HG03108 (cell line): ENCODE measurements around the gene IRF3.
"Not testable (repeated sequence)": the region's sequence is repeated elsewhere in the genome, so short reads cannot be mapped to it uniquely, and the experiment has no call there.

Experiments used
- ATAC-seq: cut with Tn5 transposase; IDR thresholded peaks from one replicate; pipeline ENCODE4 v1.9.1; 2021; ENCODE audit warnings: moderate library complexity; ENCODE audit not compliant: unreplicated experiment

IRF3 gene

GRCh38 chr19:49651029-49651819 is 14.4 kb downstream of the IRF3 start:
- no peak for ATAC-seq

GRCh38 chr19:49646586-49646985 is 19.1 kb downstream of the IRF3 start:
- ATAC-seq: no peak

- ATAC-seq: no peak
Observed at GRCh38 chr19:49645995-49646394, 19.7 kb downstream of the IRF3 start.

DNA sequence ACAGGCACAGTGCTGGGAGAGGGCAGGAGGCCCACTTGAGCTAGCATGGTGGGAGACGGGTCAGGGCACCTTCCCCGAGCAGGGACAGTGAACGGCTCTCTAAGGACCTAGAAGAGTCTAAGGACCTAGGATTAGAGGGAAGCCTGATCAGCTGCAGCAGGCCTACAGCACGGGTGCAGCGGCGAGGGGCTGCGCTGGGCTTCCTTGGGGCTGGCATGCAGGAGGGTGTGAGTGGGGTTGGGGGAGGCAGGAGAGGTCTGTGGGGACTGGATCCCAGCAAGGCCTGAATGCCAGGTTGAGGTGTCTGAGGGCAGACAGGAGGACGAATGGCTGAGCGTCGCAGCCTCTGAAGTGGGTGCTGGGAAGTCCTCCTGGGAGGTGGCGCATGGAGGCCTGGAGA is 20.1 kb downstream of the IRF3 start:
- no peak for ATAC-seq

GRCh38 chr19:49643466-49643865 is 22.2 kb downstream of the IRF3 start:
- ATAC-seq: no peak

DNA sequence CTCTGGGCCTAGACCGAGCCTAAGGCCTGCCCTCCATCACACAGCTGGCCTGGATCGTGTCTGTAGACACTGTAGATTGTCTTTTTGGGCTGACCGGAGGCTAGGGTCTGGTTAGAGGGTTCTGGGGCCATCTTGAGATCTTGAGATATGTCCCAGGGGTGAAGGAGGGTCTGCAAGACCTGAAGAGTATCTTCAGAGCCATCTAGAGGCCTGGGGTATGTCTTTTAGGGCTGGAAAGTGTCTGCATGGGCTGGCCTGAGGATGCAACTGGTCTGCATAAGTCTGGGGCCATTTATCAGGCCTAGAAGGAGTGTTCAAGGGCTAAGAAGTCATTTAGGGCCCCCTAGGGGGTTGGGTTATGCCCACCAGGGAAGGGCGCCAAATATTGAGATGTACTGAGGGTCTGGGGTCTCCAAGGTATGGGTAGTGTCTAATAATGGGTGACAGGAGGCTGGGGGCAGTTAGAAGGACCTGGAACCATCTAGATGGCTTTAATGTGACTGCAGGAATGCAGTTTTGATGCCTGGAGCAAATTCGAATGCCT is 23.1 kb downstream of the IRF3 start:
- ATAC-seq: no peak

GRCh38 chr19:49641688-49642491 is 23.8 kb downstream of the IRF3 start, which contains the start of gene SCAF1:
Gene SCAF1 (plus strand): TSS chr19:49642209. CDS start chr19:49645027, 2,818 bp downstream.
- peak; percentile 48 for ATAC-seq

DNA sequence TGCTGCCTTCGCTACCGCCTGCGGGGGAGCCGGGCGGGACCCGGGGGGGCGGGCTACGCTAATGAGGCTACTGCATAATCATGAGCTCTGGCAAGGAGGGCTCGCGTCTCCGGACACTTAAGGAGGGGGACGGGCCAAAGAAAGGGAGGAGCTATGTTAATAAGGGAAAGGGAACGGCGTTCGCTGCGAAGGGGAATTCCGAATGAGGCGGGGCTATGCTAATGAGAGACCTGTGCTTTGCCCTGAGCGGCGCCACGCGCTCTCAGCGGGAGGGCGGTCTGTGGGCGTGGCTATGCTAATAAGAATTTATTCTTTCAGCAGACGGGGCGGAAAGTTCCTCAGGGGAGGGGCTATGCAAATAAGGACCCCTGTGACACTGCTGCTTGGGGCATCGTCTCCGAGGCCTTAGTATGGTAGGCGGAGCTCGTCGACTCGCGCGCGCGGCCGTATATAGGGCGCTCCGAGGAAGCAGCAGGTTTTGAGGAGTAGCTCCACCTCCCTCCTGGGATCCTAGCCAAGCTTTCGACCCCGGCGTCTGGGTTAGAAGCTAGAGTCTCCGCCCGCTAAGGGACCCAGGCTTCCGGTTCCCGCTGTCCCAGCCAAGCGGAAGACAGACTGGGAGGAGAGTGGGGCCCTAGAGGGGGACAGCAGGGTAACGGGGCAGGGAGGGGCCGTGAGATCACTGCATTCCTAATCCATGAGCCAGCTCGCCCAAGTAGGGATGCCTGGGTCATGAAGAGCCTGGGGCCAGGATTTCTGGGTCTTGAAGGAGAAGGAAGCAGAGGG is 25.4 kb downstream of the IRF3 start, which contains the start of gene RRAS:
TSS of gene RRAS (minus strand) at position 31 of the 786 bp plus-strand sequence. CDS start 45 bp downstream, outside the sequence.
- ATAC-seq: peak; percentile 53

DNA sequence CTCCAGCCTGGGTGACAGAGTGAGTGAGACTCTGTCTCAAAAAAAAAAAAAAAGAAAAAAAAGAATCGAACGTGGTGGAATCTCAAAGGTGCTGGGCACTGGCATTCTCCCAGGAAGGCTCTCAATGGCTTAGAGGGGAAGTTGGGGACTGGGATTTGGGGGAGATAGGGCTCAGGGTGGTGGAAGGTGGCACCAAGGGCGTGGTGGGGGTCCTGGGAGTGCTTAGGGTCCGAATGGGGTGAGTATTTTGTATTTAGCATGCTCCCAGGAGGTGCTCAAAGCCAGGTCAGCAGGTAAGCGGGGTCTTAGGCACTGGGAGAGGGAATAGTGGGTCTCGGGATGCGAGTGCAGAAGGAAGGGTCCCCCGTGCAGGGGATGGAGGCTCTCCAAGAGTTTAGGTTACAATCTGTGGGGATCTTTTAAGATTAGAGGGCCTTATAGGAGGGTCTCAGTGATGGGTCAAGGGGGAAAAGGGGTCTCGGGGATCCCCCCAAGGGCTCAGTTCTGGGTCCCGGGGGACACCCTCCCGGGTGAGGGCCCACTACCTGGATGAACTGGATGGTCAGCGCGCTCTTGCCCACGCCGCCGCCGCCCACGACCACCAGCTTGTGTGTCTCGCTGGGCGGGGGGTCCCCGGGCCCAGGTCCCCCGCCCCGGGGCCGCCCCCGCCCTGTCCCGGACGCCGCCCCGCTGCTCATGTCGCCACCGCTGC is 26.1 kb downstream of the IRF3 start:
- ATAC-seq: no peak

DNA sequence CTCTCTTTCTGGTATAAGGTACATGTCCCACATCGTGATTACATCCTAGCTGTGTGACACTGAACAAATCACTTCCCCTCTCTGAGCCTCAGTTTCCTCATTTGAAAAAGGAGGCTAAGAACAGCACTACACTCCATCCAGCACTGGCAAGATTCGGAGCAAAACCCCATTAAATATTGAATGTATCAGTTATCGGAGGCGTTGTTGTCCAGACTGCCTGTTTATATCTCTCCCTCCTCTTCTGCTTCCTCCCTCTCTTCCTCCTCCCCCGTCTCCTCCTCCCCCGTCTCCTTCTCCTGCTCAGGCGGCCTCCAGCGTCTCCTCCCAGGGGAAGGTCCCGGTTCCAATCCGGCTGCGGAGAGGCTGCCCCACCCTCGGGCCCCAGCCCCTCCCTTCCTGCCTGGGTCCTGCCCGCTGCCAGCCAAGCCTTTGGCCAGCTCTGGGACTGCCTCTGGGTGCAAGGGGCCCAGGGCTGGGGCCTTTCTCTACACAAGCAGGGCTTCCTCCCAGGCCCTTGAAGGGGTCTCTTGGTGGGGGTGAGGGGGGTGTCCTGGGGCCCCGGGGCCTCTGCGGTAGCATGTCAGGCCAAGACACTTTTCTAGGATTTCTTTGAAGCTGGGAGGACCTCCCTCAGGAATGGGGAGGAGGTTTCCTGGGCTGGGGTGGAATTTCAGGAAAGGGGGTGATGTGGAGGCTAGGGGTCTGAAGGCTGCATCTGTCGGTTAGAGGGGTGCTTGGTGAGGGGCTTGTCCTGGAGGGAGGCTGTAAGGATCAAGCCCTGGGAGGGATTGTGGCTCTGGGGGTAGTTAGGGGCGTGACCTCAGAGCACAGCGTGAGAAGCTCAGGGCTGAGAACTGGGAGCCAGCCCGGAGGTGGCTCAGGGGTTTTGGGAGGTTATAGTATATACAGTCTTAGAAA is 27.6 kb downstream of the IRF3 start:
- no peak for ATAC-seq

DNA sequence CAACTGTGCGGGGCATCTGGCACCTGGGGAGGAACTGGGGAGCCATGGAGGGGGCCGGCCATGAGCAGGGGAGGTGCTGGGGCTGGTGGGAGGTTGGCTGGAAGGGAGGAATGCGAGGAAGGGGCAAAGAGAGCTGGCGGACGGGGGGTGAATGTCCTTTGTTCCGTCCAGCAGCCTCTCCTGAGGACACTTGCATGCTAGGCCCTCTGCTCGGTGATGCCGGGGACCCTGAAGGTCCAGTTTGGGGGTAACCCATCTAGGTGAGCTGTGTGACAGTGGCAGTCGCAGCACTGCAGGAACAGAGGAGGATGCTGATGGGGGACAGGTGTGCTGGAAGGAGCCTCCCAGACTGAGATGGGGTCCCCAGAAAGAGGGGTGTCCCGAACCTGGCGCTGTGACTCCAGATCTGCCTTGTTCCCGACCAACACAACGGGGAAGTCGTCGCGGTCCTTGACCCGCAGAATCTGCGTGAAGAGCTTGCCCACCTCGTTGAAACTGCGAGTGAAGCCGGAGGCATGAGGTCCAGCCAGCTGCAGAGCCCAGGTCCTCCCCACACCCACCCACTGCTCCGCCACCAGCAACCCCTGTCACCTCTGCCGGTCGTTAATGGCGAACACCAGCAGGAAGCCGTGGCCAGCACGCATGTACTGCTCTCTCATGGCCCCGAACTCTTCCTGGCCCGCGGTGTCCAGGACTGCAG is 29.3 kb downstream of the IRF3 start:
- no peak for ATAC-seq

GRCh38 chr19:49635530-49636232 is 30.0 kb downstream of the IRF3 start:
- no peak for ATAC-seq

DNA sequence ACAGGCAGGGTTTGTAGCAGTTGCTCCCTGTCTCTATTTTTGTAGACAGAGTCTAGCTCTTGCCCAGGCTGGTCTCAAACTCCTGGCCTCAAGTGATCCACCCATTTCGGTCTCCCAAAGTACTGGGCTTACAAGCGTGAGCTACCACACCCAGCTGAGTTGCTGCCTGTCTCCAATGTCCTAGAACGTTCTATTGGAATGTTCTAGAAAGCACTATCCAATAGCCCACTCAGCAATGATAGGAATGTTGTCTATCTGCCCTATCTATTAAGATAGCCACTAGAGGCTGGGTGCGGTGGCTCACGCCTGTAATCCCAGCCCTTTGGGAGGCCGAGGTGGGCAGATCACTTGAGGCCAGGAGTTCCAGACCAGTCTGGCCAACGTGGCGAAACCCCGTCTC is 32.4 kb downstream of the IRF3 start:
- ATAC-seq: not testable (repeated sequence)

- no peak for ATAC-seq
Observed at GRCh38 chr19:49632576-49632975, 33.1 kb downstream of the IRF3 start.

DNA sequence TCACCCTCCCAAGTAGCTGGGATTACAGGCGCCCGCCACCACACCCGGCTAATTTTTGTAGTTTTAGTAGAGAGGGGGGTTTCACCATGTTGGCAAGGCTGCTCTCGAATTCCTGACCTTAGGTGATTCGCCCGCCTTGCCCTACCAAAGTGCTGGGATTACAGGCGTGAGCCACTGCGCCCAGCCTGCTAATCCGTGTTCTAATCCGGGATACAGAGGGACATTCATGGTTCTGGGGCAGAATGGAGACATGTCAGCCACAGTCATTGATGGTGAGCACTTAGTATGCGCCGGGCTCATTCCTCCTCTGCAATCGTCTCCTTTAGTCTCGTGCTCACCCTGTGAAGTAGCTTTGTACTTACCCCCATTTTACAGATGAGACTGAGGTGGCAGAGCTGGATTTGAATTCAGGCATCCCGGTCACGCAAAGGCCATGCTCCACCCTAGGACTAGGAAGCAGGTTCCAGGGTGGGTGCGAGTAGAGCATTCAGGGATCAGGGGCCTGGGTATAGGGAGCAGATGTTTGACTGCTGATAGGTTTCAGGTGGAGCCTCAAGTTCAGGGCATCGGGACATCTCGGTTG is 34.0 kb downstream of the IRF3 start:
- no peak for ATAC-seq

DNA sequence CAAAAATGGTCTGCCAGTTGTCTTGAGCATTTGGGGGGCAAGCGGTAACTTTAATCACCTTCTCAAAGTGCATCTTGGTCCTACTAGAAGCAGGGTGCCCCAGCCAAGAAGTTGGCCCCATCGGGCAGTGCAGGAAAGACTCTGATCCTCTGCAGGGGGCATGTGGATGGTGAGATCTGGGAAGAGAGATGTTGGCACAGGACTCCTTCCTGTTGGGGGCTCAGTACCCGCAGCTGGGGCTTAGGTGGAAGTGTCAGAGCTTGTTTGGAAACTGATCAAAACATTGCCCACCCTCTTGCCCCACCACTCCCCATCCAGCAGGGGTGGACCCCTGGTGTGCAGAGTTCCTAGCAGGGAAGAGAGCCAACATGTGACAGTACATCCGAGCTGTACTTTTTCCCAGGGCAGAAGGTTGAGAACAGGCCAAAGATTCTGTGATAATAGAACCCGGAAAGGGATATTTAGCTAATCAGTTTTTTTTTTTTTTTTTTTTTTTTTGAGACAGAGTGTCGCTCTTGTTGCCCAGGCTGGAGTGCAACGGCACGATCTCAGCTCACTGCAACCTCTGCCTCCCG is 34.6 kb downstream of the IRF3 start:
- ATAC-seq: no peak

GRCh38 chr19:49629659-49630058 is 36.0 kb downstream of the IRF3 start:
- no peak for ATAC-seq
